Prostate gland (tissue), 2 donors: Measurements from ENCODE around the gene ITPR1. TPM values are rescaled to one million over a fixed set of nuclear protein-coding genes. Genes with fewer than 3 reads are reported as not detected.

Experiments used
- DNase-seq: peaks from one replicate; pipeline ENCODE4 v3.0.0-alpha.2; 2019; ENCODE audit warnings: low spot score
- H3K27ac ChIP-seq, 2 donors: fragments of 200-600 bp; sonication (generic); 2 replicates each; pipeline ENCODE4 v1.5.1; 2017 to 2019
- H3K27me3 ChIP-seq: fragments of 200-600 bp; sonication (generic); replicated peaks from 2 replicates; pipeline ENCODE4 v1.5.1; 2019; ENCODE audit not compliant: insufficient read depth
- H3K36me3 ChIP-seq, 2 donors: fragments of 200-600 bp; sonication (generic); 1 replicate in 1 of 2; 2 replicates in 1 of 2; pipeline versions ENCODE4 v1.5.1 to v1.8.1; 2017 to 2019
- H3K4me1 ChIP-seq: fragments of 200-600 bp; sonication (generic); replicated peaks from 2 replicates; pipeline ENCODE4 v1.5.1; 2019
- H3K4me3 ChIP-seq, 2 donors: fragments of 200-600 bp; sonication (generic); 2 replicates each; pipeline ENCODE4 v1.5.1; 2017 to 2019
- H3K9me3 ChIP-seq: fragments of 200-600 bp; sonication (generic); 2 replicates; pipeline ENCODE4 v1.5.1; 2017
- CTCF ChIP-seq, 4 experiments: fragments of 200-600 bp in 2 of 4; fragments of 450-650 bp in 2 of 4; sonication (generic) in 2 of 4; IDR thresholded peaks; 1 replicate in 3 of 4; 2 replicates in 1 of 4; pipeline ENCODE4 v1.5.1; 2016 to 2019; ENCODE audit warnings: antibody characterized with exemption in 4 of 4, mild to moderate bottlenecking in 2 of 4, moderate library complexity in 2 of 4
- POLR2A ChIP-seq: fragments of 450-650 bp; IDR thresholded peaks from one replicate; pipeline ENCODE4 v1.6.1; 2016; ENCODE audit warnings: antibody characterized with exemption, mild to moderate bottlenecking
- POLR2AphosphoS5 ChIP-seq: sonication (generic); formaldehyde crosslinking; IDR thresholded peaks from one replicate; pipeline ENCODE4 v1.6.1; 2017; ENCODE audit warnings: antibody characterized with exemption
- WGBS: methylation state at CpG from one replicate; pipeline ENCODE4 v1.1.5; 2018; 5-methylcytosine and 5-hydroxymethylcytosine counted together
- intact Hi-C: fragments of 100-400 bp; cut with DNase I; formaldehyde crosslinking; loops from one replicate; pipeline ENCODE4 v1.14.2; 2022
- total RNA-seq, 2 donors: library from RNA; depleted of rRNA; stranded (reverse); fragments of >200 nt; gene quantifications; one replicate each; pipeline ENCODE4 v1.1.0, GENCODE V29; 2016

ITPR1 gene
- total RNA-seq, 2 donors from 2014 or later: 80.0 to 126 TPM

GRCh38 chr3:4894891-4895530 is 401.9 kb downstream of the ITPR1 start:
- 93% methylated on average over 10 of the region's 10 CpGs for WGBS
- intact Hi-C loops: loop anchor here (5.0 kb wide), 1 partner anchor 92 kb away; no protein-coding TSS in a partner anchor

GRCh38 chr3:4895838-4896237 is 402.7 kb downstream of the ITPR1 start:
- TF ChIP-seq CTCF (IDR thresholded peaks at IDR 0.05): no peak
- TF ChIP-seq POLR2AphosphoS5: peak; percentile 64
- H3K4me1 ChIP-seq: no peaks in the 10 kb centered on the region
- H3K4me3 ChIP-seq: no peak overlapping the region
- no peaks in the 10 kb centered on the region for H3K27me3 ChIP-seq
- H3K27ac ChIP-seq: peak overlapping the region in 1 of 2 donors; percentile 62
- no peak for DNase-seq
- intact Hi-C loops: loop anchor here (5.0 kb wide), 1 partner anchor 91 kb away; no protein-coding TSS in a partner anchor
- no peaks in the 10 kb centered on the region for H3K9me3 ChIP-seq
- 37% methylated on average over 3 of the region's 3 CpGs for WGBS
- no peaks in the 10 kb centered on the region for H3K36me3 ChIP-seq

More at GRCh38 chr3:4894891-4895530, 401.9 kb downstream of the ITPR1 start:
- H3K4me3 ChIP-seq: no peak overlapping the region
- H3K4me1 ChIP-seq: no peaks in the 10 kb centered on the region
- no peaks in the 10 kb centered on the region for H3K36me3 ChIP-seq
- TF ChIP-seq POLR2A: no peak
- no peak for TF ChIP-seq POLR2AphosphoS5
- TF ChIP-seq CTCF (IDR thresholded peaks at IDR 0.05): no peak
- peak overlapping the region in 1 of 2 donors; percentile 62 for H3K27ac ChIP-seq
- no peaks in the 10 kb centered on the region for H3K27me3 ChIP-seq
- DNase-seq: no peak
- no peaks in the 10 kb centered on the region for H3K9me3 ChIP-seq

Other genes starting within 250 kb of the ITPR1 start
- gene SETMAR, start 190.0 kb upstream of the ITPR1 start, total RNA-seq: 10 to 100 TPM; 39.8 to 42.8 TPM
- 10 to 100 TPM; 58.5 to 59.1 TPM for gene SUMF1, start 26.1 kb upstream of the ITPR1 start, total RNA-seq